GM23338 (cell line): ENCODE results near the gene ARMH1. TPM values are rescaled to one million over a fixed set of nuclear protein-coding genes. Genes with fewer than 3 reads are reported as not detected.

Experiments used
- ATAC-seq: fragments of 200-7000 bp; cut with Tn5 transposase; 3 replicates; pipeline ENCODE4 v1.9.1; 2020
- DNase-seq: peaks from one replicate; pipeline ENCODE4 v3.0.0-alpha.2; 2015; ENCODE audit warnings: low spot score
- H2AFZ ChIP-seq: fragments of 200-600 bp; sonication (generic); 2 replicates; pipeline ENCODE4 v1.8.0; 2016; ENCODE audit warnings: antibody characterized with exemption, mild to moderate bottlenecking, moderate library complexity
- H3F3A ChIP-seq: fragments of 200-600 bp; sonication (generic); replicated peaks from 2 replicates; pipeline ENCODE4 v1.8.0; 2017; ENCODE audit warnings: antibody characterized with exemption, mixed run types, low read depth
- H3K27ac ChIP-seq: fragments of 200-600 bp; sonication (generic); 2 replicates; pipeline ENCODE4 v1.6.1; 2016; ENCODE audit warnings: low read depth
- H3K27me3 ChIP-seq: fragments of 200-600 bp; sonication (generic); 2 replicates; pipeline ENCODE4 v1.8.0; 2016; ENCODE audit warnings: mild to moderate bottlenecking, mixed run types, moderate library complexity; ENCODE audit not compliant: insufficient read depth
- H3K36me3 ChIP-seq: fragments of 200-600 bp; sonication (generic); 2 replicates; pipeline ENCODE4 v1.8.0; 2016; ENCODE audit warnings: mild to moderate bottlenecking; ENCODE audit not compliant: insufficient read depth
- H3K4me1 ChIP-seq: fragments of 200-600 bp; sonication (generic); 2 replicates; pipeline ENCODE4 v1.8.0; 2016; ENCODE audit warnings: mild to moderate bottlenecking, moderate library complexity; ENCODE audit not compliant: insufficient read depth
- H3K4me2 ChIP-seq: fragments of 200-600 bp; sonication (generic); 2 replicates; pipeline ENCODE4 v1.7.1; 2017; ENCODE audit warnings: mixed run types
- H3K4me3 ChIP-seq: fragments of 200-600 bp; sonication (generic); 2 replicates; pipeline ENCODE4 v1.6.1; 2016; ENCODE audit warnings: mixed run types
- H3K79me2 ChIP-seq: fragments of 200-600 bp; sonication (generic); replicated peaks from 2 replicates; pipeline ENCODE4 v1.8.0; 2017; ENCODE audit warnings: mild to moderate bottlenecking; ENCODE audit not compliant: insufficient read depth
- H3K9me2 ChIP-seq: fragments of 200-600 bp; sonication (generic); 2 replicates; pipeline ENCODE4 v1.8.0; 2017; ENCODE audit not compliant: insufficient read depth
- H4K20me1 ChIP-seq: fragments of 200-600 bp; sonication (generic); replicated peaks from 2 replicates; pipeline ENCODE4 v1.8.0; 2017; ENCODE audit warnings: mild to moderate bottlenecking; ENCODE audit not compliant: insufficient read depth
- H3K27ac Mint-ChIP-seq: 2 replicates; pipeline ENCODE4 v1.8.0; 2020; ENCODE audit warnings: inconsistent platforms, mild to moderate bottlenecking, moderate library complexity, mixed read lengths
- H3K27me3 Mint-ChIP-seq: 3 replicates; pipeline ENCODE4 v1.8.0; 2022; ENCODE audit warnings: low read depth, mild to moderate bottlenecking, moderate library complexity, mixed read lengths, inconsistent platforms; ENCODE audit not compliant: insufficient read depth, poor library complexity
- H3K36me3 Mint-ChIP-seq: 3 replicates; pipeline ENCODE4 v1.8.0; 2021; ENCODE audit warnings: low read depth, mild to moderate bottlenecking, inconsistent platforms, moderate library complexity, mixed read lengths
- H3K4me1 Mint-ChIP-seq: 3 replicates; pipeline ENCODE4 v1.8.0; 2020; ENCODE audit warnings: mild to moderate bottlenecking, inconsistent platforms, mixed read lengths
- H3K4me3 Mint-ChIP-seq: 3 replicates; pipeline ENCODE4 v1.8.0; 2021; ENCODE audit warnings: moderate library complexity, mild to moderate bottlenecking, inconsistent platforms, mixed read lengths
- H3K9me3 Mint-ChIP-seq: 3 replicates; pipeline ENCODE4 v1.8.0; 2020; ENCODE audit warnings: moderate library complexity, mild to moderate bottlenecking, inconsistent platforms, mixed read lengths
- EZH2phosphoT487 ChIP-seq: fragments of 200-600 bp; sonication (generic); IDR thresholded peaks from one replicate; pipeline ENCODE4 v1.8.1; 2018; ENCODE audit warnings: antibody characterized with exemption; ENCODE audit not compliant: unreplicated experiment
- NANOG ChIP-seq: IDR thresholded peaks from 2 replicates; pipeline ENCODE4 v1.6.1; 2016; ENCODE audit warnings: antibody characterized with exemption, borderline replicate concordance
- POLR2AphosphoS5 ChIP-seq: IDR thresholded peaks from 2 replicates; pipeline ENCODE4 v1.6.1; 2016; ENCODE audit warnings: antibody characterized with exemption, low read depth
- STAT1 ChIP-seq: IDR thresholded peaks from one replicate; pipeline ENCODE4 v1.6.1; 2016; ENCODE audit warnings: antibody characterized with exemption; ENCODE audit not compliant: unreplicated experiment
- ZNF114 ChIP-seq: fragments of 250-450 bp; sonication (Bioruptor Pico); IDR thresholded peaks from 2 replicates; pipeline ENCODE4 v1.5.0; 2020; ENCODE audit warnings: mild to moderate bottlenecking, moderate library complexity
- polyA plus RNA-seq: library from polyadenylated mRNA; unstranded; fragments of >200 nt; fragmentation: Nextera tagmentation; extraction: Ambion mirVana; gene quantifications from 2 replicates; pipeline ENCODE4 v1.2.1, GENCODE V29; 2016
- total RNA-seq: library from RNA; depleted of rRNA; stranded (reverse); fragments of >200 nt; shearing (Covaris generic); gene quantifications from 2 replicates; pipeline ENCODE4 v1.2.3, GENCODE V29; 2014
- TF ChIP-seq, protein P1 (sequence below), 2 experiments: fragments of 200-600 bp in 1 of 2; sonication (generic) in 1 of 2; conservative IDR thresholded peaks; 2 replicates each; pipeline versions ENCODE4 v1.5.1 to v1.6.1; 2016 to 2017; ENCODE audit warnings: antibody characterized with exemption in 2 of 2, low read depth in 2 of 2, mild to moderate bottlenecking in 2 of 2, moderate library complexity in 1 of 2
- TF ChIP-seq, protein P2 (sequence below): fragments of 250-450 bp; sonication (Bioruptor Pico); IDR thresholded peaks from 2 replicates; pipeline ENCODE4 v1.5.0; 2020; ENCODE audit warnings: mild to moderate bottlenecking, moderate library complexity
- TF ChIP-seq, protein P3 (sequence below): IDR thresholded peaks from 2 replicates; pipeline ENCODE4 v1.6.1; 2016; ENCODE audit warnings: antibody characterized with exemption

The ARMH1 gene
- total and polyA plus RNA-seq, 2 experiments from 2014 or later: 0.31 TPM; not detected in 1

DNA sequence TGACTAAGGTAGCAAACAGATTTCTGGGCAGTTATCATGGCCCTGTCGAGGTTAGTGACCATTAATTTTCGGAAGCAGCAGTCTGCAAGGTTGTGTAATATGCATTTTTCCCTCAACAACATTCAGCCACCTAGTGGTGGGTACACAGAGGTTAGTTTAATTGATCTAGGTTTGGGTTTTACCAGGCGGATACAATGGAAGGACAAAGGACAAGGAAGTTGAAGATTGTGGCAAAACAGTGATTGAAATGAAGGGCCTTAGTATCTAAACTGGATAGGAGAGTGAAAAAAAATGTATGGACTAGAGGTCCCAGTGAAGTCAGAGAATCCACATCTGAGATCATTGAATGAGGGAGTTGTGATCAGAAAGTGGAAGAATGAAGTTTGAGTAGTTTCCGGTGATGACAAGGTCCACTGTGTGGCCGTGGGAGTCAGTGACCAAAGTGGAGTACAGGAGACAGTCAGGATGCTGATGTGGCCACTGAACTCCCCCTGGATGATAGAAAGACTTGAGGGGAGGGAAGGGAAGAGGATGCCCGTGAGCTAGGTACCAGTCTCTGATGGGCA is 2.8 kb downstream of the ARMH1 start:
- H3K4me1 Mint-ChIP-seq: peaks cover 25% of the 10 kb centered on the region
- peaks cover 11% of the 10 kb centered on the region for H3K27me3 Mint-ChIP-seq
- H3K4me3 Mint-ChIP-seq: no peak overlapping the region
- H2AFZ ChIP-seq: no peak overlapping the region
- 0 out of 2 replicates have a peak, but pooled peaks cover 10% of the 10 kb centered on the region for H3F3A ChIP-seq
- TF ChIP-seq, protein P1, sequence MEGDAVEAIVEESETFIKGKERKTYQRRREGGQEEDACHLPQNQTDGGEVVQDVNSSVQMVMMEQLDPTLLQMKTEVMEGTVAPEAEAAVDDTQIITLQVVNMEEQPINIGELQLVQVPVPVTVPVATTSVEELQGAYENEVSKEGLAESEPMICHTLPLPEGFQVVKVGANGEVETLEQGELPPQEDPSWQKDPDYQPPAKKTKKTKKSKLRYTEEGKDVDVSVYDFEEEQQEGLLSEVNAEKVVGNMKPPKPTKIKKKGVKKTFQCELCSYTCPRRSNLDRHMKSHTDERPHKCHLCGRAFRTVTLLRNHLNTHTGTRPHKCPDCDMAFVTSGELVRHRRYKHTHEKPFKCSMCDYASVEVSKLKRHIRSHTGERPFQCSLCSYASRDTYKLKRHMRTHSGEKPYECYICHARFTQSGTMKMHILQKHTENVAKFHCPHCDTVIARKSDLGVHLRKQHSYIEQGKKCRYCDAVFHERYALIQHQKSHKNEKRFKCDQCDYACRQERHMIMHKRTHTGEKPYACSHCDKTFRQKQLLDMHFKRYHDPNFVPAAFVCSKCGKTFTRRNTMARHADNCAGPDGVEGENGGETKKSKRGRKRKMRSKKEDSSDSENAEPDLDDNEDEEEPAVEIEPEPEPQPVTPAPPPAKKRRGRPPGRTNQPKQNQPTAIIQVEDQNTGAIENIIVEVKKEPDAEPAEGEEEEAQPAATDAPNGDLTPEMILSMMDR (conservative IDR thresholded peaks at IDR 0.05; ENCODE audit: low read depth in 2 of 2): peak; percentile 64 to 75
- TF ChIP-seq, protein P2, sequence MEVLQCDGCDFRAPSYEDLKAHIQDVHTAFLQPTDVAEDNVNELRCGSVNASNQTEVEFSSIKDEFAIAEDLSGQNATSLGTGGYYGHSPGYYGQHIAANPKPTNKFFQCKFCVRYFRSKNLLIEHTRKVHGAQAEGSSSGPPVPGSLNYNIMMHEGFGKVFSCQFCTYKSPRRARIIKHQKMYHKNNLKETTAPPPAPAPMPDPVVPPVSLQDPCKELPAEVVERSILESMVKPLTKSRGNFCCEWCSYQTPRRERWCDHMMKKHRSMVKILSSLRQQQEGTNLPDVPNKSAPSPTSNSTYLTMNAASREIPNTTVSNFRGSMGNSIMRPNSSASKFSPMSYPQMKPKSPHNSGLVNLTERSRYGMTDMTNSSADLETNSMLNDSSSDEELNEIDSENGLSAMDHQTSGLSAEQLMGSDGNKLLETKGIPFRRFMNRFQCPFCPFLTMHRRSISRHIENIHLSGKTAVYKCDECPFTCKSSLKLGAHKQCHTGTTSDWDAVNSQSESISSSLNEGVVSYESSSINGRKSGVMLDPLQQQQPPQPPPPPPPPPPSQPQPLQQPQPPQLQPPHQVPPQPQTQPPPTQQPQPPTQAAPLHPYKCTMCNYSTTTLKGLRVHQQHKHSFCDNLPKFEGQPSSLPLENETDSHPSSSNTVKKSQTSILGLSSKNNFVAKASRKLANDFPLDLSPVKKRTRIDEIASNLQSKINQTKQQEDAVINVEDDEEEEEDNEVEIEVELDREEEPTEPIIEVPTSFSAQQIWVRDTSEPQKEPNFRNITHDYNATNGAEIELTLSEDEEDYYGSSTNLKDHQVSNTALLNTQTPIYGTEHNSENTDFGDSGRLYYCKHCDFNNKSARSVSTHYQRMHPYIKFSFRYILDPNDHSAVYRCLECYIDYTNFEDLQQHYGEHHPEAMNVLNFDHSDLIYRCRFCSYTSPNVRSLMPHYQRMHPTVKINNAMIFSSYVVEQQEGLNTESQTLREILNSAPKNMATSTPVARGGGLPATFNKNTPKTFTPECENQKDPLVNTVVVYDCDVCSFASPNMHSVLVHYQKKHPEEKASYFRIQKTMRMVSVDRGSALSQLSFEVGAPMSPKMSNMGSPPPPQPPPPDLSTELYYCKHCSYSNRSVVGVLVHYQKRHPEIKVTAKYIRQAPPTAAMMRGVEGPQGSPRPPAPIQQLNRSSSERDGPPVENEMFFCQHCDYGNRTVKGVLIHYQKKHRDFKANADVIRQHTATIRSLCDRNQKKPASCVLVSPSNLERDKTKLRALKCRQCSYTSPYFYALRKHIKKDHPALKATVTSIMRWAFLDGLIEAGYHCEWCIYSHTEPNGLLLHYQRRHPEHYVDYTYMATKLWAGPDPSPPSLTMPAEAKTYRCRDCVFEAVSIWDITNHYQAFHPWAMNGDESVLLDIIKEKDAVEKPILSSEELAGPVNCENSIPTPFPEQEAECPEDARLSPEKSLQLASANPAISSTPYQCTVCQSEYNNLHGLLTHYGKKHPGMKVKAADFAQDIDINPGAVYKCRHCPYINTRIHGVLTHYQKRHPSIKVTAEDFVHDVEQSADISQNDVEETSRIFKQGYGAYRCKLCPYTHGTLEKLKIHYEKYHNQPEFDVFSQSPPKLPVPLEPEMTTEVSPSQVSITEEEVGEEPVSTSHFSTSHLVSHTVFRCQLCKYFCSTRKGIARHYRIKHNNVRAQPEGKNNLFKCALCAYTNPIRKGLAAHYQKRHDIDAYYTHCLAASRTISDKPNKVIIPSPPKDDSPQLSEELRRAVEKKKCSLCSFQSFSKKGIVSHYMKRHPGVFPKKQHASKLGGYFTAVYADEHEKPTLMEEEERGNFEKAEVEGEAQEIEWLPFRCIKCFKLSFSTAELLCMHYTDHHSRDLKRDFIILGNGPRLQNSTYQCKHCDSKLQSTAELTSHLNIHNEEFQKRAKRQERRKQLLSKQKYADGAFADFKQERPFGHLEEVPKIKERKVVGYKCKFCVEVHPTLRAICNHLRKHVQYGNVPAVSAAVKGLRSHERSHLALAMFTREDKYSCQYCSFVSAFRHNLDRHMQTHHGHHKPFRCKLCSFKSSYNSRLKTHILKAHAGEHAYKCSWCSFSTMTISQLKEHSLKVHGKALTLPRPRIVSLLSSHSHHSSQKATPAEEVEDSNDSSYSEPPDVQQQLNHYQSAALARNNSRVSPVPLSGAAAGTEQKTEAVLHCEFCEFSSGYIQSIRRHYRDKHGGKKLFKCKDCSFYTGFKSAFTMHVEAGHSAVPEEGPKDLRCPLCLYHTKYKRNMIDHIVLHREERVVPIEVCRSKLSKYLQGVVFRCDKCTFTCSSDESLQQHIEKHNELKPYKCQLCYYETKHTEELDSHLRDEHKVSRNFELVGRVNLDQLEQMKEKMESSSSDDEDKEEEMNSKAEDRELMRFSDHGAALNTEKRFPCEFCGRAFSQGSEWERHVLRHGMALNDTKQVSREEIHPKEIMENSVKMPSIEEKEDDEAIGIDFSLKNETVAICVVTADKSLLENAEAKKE (CRISPR knock-in tag): no peak
- DNase-seq: peak; percentile 71
- H3K79me2 ChIP-seq: no peaks in the 10 kb centered on the region
- H4K20me1 ChIP-seq: no peaks in the 10 kb centered on the region; the same call in 1 of the 2 replicates
- no peaks in the 10 kb centered on the region for H3K9me2 ChIP-seq
- no peaks in the 10 kb centered on the region for H3K36me3 ChIP-seq
- H3K9me3 Mint-ChIP-seq: no peaks in the 10 kb centered on the region
- no peak overlapping the region for H3K4me2 ChIP-seq
- ATAC-seq: no peak
- peaks cover 30% of the 10 kb centered on the region for H3K4me1 ChIP-seq
- H3K27ac ChIP-seq: no peak overlapping the region
- H3K27me3 ChIP-seq: no peaks in the 10 kb centered on the region
- H3K27ac Mint-ChIP-seq: no peak overlapping the region
- no peaks in the 10 kb centered on the region; the same call in 2 of the 3 replicates for H3K36me3 Mint-ChIP-seq
- no peak overlapping the region for H3K4me3 ChIP-seq

DNA sequence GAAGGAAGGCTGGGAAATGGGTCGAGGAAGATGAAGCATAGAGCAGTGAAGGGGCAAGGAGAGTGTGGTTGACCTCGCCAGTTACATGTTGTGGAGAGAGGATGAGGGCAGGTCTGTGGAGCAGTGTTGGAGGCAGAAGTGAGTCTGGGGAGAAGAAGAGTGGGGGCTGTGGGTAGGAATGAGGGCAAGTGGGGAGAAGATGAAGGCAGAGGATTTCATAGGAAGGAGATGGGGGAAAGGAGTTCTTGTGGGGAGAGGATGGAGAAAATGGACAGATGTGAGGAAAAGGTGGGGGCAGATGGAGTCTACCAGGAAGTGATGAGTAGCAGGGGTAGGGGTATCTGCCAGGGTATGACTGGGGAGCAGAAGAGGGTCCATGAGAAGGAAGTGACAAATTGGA is 3.6 kb downstream of the ARMH1 start:
- Mint-ChIP-seq H3K36me3 (no peaks in the 10 kb centered on the region; the same call in 2 of the 3 replicates), H3K4me3 (no peak overlapping the region), H3K9me3 (no peaks in the 10 kb centered on the region), H3K27ac (no peak overlapping the region), H3K27me3 (peaks cover 10% of the 10 kb centered on the region), H3K4me1 (peaks cover 25% of the 10 kb centered on the region)
- 0 out of 2 replicates have a peak, but pooled peaks cover 10% of the 10 kb centered on the region for H3F3A ChIP-seq
- no peaks in the 10 kb centered on the region for H3K27me3 ChIP-seq
- H3K4me1 ChIP-seq: peaks cover 32% of the 10 kb centered on the region
- H3K79me2 ChIP-seq: no peaks in the 10 kb centered on the region
- no peak overlapping the region for H3K4me2 ChIP-seq
- no peaks in the 10 kb centered on the region for H3K9me2 ChIP-seq
- H3K4me3 ChIP-seq: no peak overlapping the region
- ATAC-seq (no peak), DNase-seq (no peak)
- no peaks in the 10 kb centered on the region for H3K36me3 ChIP-seq
- no peak overlapping the region for H2AFZ ChIP-seq
- H4K20me1 ChIP-seq: peaks cover 3% of the 10 kb centered on the region; the same call in 1 of the 2 replicates
- H3K27ac ChIP-seq: no peak overlapping the region
- no peak for TF ChIP-seq NANOG
- TF ChIP-seq ZNF114 (CRISPR knock-in tag): no peak
- TF ChIP-seq STAT1: no peak
- TF ChIP-seq, protein P3, sequence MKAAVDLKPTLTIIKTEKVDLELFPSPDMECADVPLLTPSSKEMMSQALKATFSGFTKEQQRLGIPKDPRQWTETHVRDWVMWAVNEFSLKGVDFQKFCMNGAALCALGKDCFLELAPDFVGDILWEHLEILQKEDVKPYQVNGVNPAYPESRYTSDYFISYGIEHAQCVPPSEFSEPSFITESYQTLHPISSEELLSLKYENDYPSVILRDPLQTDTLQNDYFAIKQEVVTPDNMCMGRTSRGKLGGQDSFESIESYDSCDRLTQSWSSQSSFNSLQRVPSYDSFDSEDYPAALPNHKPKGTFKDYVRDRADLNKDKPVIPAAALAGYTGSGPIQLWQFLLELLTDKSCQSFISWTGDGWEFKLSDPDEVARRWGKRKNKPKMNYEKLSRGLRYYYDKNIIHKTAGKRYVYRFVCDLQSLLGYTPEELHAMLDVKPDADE: no peak
- no peak for TF ChIP-seq EZH2phosphoT487
- TF ChIP-seq POLR2AphosphoS5: no peak
- TF ChIP-seq, protein P1 (conservative IDR thresholded peaks at IDR 0.05; ENCODE audit: low read depth in 2 of 2): no peak
